GM23338 (cell line): Measurements from ENCODE around the gene KTI12. TPM values are rescaled to one million over a fixed set of nuclear protein-coding genes. Genes with fewer than 3 reads are reported as not detected.

Source experiments
- ATAC-seq: fragments of 200-7000 bp; cut with Tn5 transposase; 3 replicates; pipeline ENCODE4 v1.9.1; 2020
- DNase-seq: peaks from one replicate; pipeline ENCODE4 v3.0.0-alpha.2; 2015; ENCODE audit warnings: low spot score
- H2AFZ ChIP-seq: fragments of 200-600 bp; sonication (generic); 2 replicates; pipeline ENCODE4 v1.8.0; 2016; ENCODE audit warnings: antibody characterized with exemption, mild to moderate bottlenecking, moderate library complexity
- H3F3A ChIP-seq: fragments of 200-600 bp; sonication (generic); replicated peaks from 2 replicates; pipeline ENCODE4 v1.8.0; 2017; ENCODE audit warnings: antibody characterized with exemption, mixed run types, low read depth
- H3K27ac ChIP-seq: fragments of 200-600 bp; sonication (generic); 2 replicates; pipeline ENCODE4 v1.6.1; 2016; ENCODE audit warnings: low read depth
- H3K27me3 ChIP-seq: fragments of 200-600 bp; sonication (generic); 2 replicates; pipeline ENCODE4 v1.8.0; 2016; ENCODE audit warnings: mild to moderate bottlenecking, mixed run types, moderate library complexity; ENCODE audit not compliant: insufficient read depth
- H3K36me3 ChIP-seq: fragments of 200-600 bp; sonication (generic); 2 replicates; pipeline ENCODE4 v1.8.0; 2016; ENCODE audit warnings: mild to moderate bottlenecking; ENCODE audit not compliant: insufficient read depth
- H3K4me1 ChIP-seq: fragments of 200-600 bp; sonication (generic); 2 replicates; pipeline ENCODE4 v1.8.0; 2016; ENCODE audit warnings: mild to moderate bottlenecking, moderate library complexity; ENCODE audit not compliant: insufficient read depth
- H3K4me2 ChIP-seq: fragments of 200-600 bp; sonication (generic); 2 replicates; pipeline ENCODE4 v1.7.1; 2017; ENCODE audit warnings: mixed run types
- H3K4me3 ChIP-seq: fragments of 200-600 bp; sonication (generic); 2 replicates; pipeline ENCODE4 v1.6.1; 2016; ENCODE audit warnings: mixed run types
- H3K79me2 ChIP-seq: fragments of 200-600 bp; sonication (generic); replicated peaks from 2 replicates; pipeline ENCODE4 v1.8.0; 2017; ENCODE audit warnings: mild to moderate bottlenecking; ENCODE audit not compliant: insufficient read depth
- H3K9me2 ChIP-seq: fragments of 200-600 bp; sonication (generic); 2 replicates; pipeline ENCODE4 v1.8.0; 2017; ENCODE audit not compliant: insufficient read depth
- H4K20me1 ChIP-seq: fragments of 200-600 bp; sonication (generic); replicated peaks from 2 replicates; pipeline ENCODE4 v1.8.0; 2017; ENCODE audit warnings: mild to moderate bottlenecking; ENCODE audit not compliant: insufficient read depth
- H3K27ac Mint-ChIP-seq: 2 replicates; pipeline ENCODE4 v1.8.0; 2020; ENCODE audit warnings: inconsistent platforms, mild to moderate bottlenecking, moderate library complexity, mixed read lengths
- H3K27me3 Mint-ChIP-seq: 3 replicates; pipeline ENCODE4 v1.8.0; 2022; ENCODE audit warnings: low read depth, mild to moderate bottlenecking, moderate library complexity, mixed read lengths, inconsistent platforms; ENCODE audit not compliant: insufficient read depth, poor library complexity
- H3K36me3 Mint-ChIP-seq: 3 replicates; pipeline ENCODE4 v1.8.0; 2021; ENCODE audit warnings: low read depth, mild to moderate bottlenecking, inconsistent platforms, moderate library complexity, mixed read lengths
- H3K4me1 Mint-ChIP-seq: 3 replicates; pipeline ENCODE4 v1.8.0; 2020; ENCODE audit warnings: mild to moderate bottlenecking, inconsistent platforms, mixed read lengths
- H3K4me3 Mint-ChIP-seq: 3 replicates; pipeline ENCODE4 v1.8.0; 2021; ENCODE audit warnings: moderate library complexity, mild to moderate bottlenecking, inconsistent platforms, mixed read lengths
- H3K9me3 Mint-ChIP-seq: 3 replicates; pipeline ENCODE4 v1.8.0; 2020; ENCODE audit warnings: moderate library complexity, mild to moderate bottlenecking, inconsistent platforms, mixed read lengths
- CREB1 ChIP-seq: fragments of 250-450 bp; sonication (Bioruptor Pico); IDR thresholded peaks from 2 replicates; pipeline ENCODE4 v1.5.0; 2020; ENCODE audit warnings: low read depth, mild to moderate bottlenecking, moderate library complexity
- JUNB ChIP-seq: IDR thresholded peaks from one replicate; pipeline ENCODE4 v1.6.1; 2016; ENCODE audit warnings: antibody characterized with exemption; ENCODE audit not compliant: unreplicated experiment
- NANOG ChIP-seq: IDR thresholded peaks from 2 replicates; pipeline ENCODE4 v1.6.1; 2016; ENCODE audit warnings: antibody characterized with exemption, borderline replicate concordance
- POLR2AphosphoS5 ChIP-seq: IDR thresholded peaks from 2 replicates; pipeline ENCODE4 v1.6.1; 2016; ENCODE audit warnings: antibody characterized with exemption, low read depth
- ZNF114 ChIP-seq: fragments of 250-450 bp; sonication (Bioruptor Pico); IDR thresholded peaks from 2 replicates; pipeline ENCODE4 v1.5.0; 2020; ENCODE audit warnings: mild to moderate bottlenecking, moderate library complexity
- ZNF331 ChIP-seq: fragments of 250-450 bp; sonication (Bioruptor Pico); IDR thresholded peaks from 2 replicates; pipeline ENCODE4 v1.5.0; 2020; ENCODE audit warnings: low read depth, mild to moderate bottlenecking, moderate library complexity
- polyA plus RNA-seq: library from polyadenylated mRNA; unstranded; fragments of >200 nt; fragmentation: Nextera tagmentation; extraction: Ambion mirVana; gene quantifications from 2 replicates; pipeline ENCODE4 v1.2.1, GENCODE V29; 2016
- total RNA-seq: library from RNA; depleted of rRNA; stranded (reverse); fragments of >200 nt; shearing (Covaris generic); gene quantifications from 2 replicates; pipeline ENCODE4 v1.2.3, GENCODE V29; 2014
- TF ChIP-seq, protein P1 (sequence below): IDR thresholded peaks from 2 replicates; pipeline ENCODE4 v1.6.1; 2016; ENCODE audit warnings: antibody characterized with exemption
- TF ChIP-seq, protein P2 (sequence below), 2 experiments: fragments of 200-600 bp in 1 of 2; sonication (generic) in 1 of 2; conservative IDR thresholded peaks; 2 replicates each; pipeline versions ENCODE4 v1.5.1 to v1.6.1; 2016 to 2017; ENCODE audit warnings: antibody characterized with exemption in 2 of 2, low read depth in 2 of 2, mild to moderate bottlenecking in 2 of 2, moderate library complexity in 1 of 2

The KTI12 gene
- total and polyA plus RNA-seq, 2 experiments from 2014 or later, result 8.7 to 13.0 TPM

- peak within 1 kb of the TSS; percentile 86 for H3K4me2 ChIP-seq
Observed at GRCh38 chr1:52055066-52055865, 21.7 kb upstream of the KTI12 start, which contains the start of gene TXNDC12. Gene TXNDC12 (minus strand): TSS chr1:52055191. CDS start chr1:52055096, 95 bp downstream.

GRCh38 chr1:52054496-52055065 is 21.0 kb upstream of the KTI12 start:
- ATAC-seq (no peak), DNase-seq (peak; percentile 26)
- Histone ChIP-seq H2AFZ (peak overlapping the region; percentile 67; the same call in 1 of the 2 replicates), H3K9me2 (no peaks in the 10 kb centered on the region), H4K20me1 (peaks cover 10% of the 10 kb centered on the region; the same call in 1 of the 2 replicates), H3K36me3 (no peaks in the 10 kb centered on the region; the same call in 1 of the 2 replicates), H3K79me2 (peaks cover 84% of the 10 kb centered on the region), H3K4me3 (peak overlapping the region; percentile 83), H3K27me3 (no peaks in the 10 kb centered on the region), H3K27ac (peak overlapping the region; percentile 99), H3K4me2 (peak overlapping the region; percentile 86), H3F3A (no peaks in the 10 kb centered on the region; the same call in 1 of the 2 replicates), H3K4me1 (peaks cover 20% of the 10 kb centered on the region)
- Mint-ChIP-seq H3K27me3 (peaks cover 8% of the 10 kb centered on the region), H3K27ac (peak overlapping the region; percentile 100), H3K9me3 (no peaks in the 10 kb centered on the region), H3K4me3 (peak overlapping the region; percentile 98), H3K4me1 (peaks cover 24% of the 10 kb centered on the region), H3K36me3 (peaks cover 37% of the 10 kb centered on the region)
- TF ChIP-seq JUNB (no peak), ZNF331 (CRISPR knock-in tag) (no peak)

More at GRCh38 chr1:52055066-52055865, 21.7 kb upstream of the KTI12 start, which contains the start of gene TXNDC12:
- Histone ChIP-seq H3F3A (no peaks in the 10 kb centered on the region; the same call in 1 of the 2 replicates), H3K79me2 (peaks cover 85% of the 10 kb centered on the region), H3K27me3 (no peaks in the 10 kb centered on the region), H2AFZ (peak within 1 kb of the TSS; percentile 67; the same call in 1 of the 2 replicates), H3K9me2 (no peaks in the 10 kb centered on the region), H3K4me1 (peaks cover 20% of the 10 kb centered on the region), H4K20me1 (0 out of 2 replicates have a peak, but pooled peaks cover 13% of the 10 kb centered on the region), H3K4me3 (peak within 1 kb of the TSS; percentile 83), H3K36me3 (peaks cover 5% of the 10 kb centered on the region), H3K27ac (peak within 1 kb of the TSS; percentile 99)
- no peaks in the 10 kb centered on the region for H3K9me3 Mint-ChIP-seq
- peak within 1 kb of the TSS; percentile 100 for H3K27ac Mint-ChIP-seq
- DNase-seq, result peak; percentile 96
- peak within 1 kb of the TSS; percentile 98 for H3K4me3 Mint-ChIP-seq
- H3K27me3 Mint-ChIP-seq, result peaks cover 8% of the 10 kb centered on the region
- peak; percentile 80 for ATAC-seq
- TF ChIP-seq, protein P1, sequence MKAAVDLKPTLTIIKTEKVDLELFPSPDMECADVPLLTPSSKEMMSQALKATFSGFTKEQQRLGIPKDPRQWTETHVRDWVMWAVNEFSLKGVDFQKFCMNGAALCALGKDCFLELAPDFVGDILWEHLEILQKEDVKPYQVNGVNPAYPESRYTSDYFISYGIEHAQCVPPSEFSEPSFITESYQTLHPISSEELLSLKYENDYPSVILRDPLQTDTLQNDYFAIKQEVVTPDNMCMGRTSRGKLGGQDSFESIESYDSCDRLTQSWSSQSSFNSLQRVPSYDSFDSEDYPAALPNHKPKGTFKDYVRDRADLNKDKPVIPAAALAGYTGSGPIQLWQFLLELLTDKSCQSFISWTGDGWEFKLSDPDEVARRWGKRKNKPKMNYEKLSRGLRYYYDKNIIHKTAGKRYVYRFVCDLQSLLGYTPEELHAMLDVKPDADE, result peak; percentile 65
- TF ChIP-seq JUNB, result no peak
- TF ChIP-seq POLR2AphosphoS5, result peak; percentile 91
- peak; percentile 77 for TF ChIP-seq CREB1 (CRISPR knock-in tag)
- H3K4me1 Mint-ChIP-seq, result peaks cover 24% of the 10 kb centered on the region
- H3K36me3 Mint-ChIP-seq, result peaks cover 44% of the 10 kb centered on the region

DNA sequence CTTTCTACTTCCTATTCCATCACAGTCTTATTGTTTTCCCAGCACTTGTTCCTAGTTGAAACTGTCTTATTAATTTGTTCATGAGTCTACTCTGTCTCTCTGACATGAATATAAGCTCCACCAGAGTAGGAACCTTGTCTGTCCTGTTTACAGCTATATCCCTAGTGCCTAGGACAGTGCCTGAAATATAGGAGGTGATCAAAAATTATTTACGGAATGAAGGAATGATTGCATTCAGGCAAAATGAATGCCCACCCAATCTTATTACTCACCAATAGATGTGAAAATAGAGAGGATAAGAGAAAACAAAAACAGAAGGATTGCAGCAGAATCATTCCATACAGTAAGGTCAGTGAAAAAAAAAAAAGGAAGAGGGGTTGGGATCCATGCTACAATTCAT is 20.3 kb upstream of the KTI12 start:
- Mint-ChIP-seq H3K4me1 (peaks cover 21% of the 10 kb centered on the region), H3K9me3 (no peaks in the 10 kb centered on the region), H3K36me3 (peaks cover 33% of the 10 kb centered on the region), H3K27me3 (peaks cover 8% of the 10 kb centered on the region), H3K27ac (no peak overlapping the region; the same call in 1 of the 2 replicates), H3K4me3 (peak overlapping the region; percentile 98)
- H3K79me2 ChIP-seq, result peaks cover 84% of the 10 kb centered on the region
- H4K20me1 ChIP-seq, result peaks cover 10% of the 10 kb centered on the region; the same call in 1 of the 2 replicates
- no peaks in the 10 kb centered on the region for H3K27me3 ChIP-seq
- no peak overlapping the region for H3K27ac ChIP-seq
- no peak overlapping the region for H2AFZ ChIP-seq
- peaks cover 20% of the 10 kb centered on the region for H3K4me1 ChIP-seq
- no peaks in the 10 kb centered on the region for H3K9me2 ChIP-seq
- ATAC-seq, result no peak
- H3K4me3 ChIP-seq, result peak overlapping the region; percentile 83
- peak overlapping the region; percentile 86 for H3K4me2 ChIP-seq
- no peak for DNase-seq
- no peaks in the 10 kb centered on the region; the same call in 1 of the 2 replicates for H3F3A ChIP-seq
- H3K36me3 ChIP-seq, result no peaks in the 10 kb centered on the region; the same call in 1 of the 2 replicates
- TF ChIP-seq NANOG (no peak), ZNF114 (no peak), JUNB (no peak)
- TF ChIP-seq, protein P2, sequence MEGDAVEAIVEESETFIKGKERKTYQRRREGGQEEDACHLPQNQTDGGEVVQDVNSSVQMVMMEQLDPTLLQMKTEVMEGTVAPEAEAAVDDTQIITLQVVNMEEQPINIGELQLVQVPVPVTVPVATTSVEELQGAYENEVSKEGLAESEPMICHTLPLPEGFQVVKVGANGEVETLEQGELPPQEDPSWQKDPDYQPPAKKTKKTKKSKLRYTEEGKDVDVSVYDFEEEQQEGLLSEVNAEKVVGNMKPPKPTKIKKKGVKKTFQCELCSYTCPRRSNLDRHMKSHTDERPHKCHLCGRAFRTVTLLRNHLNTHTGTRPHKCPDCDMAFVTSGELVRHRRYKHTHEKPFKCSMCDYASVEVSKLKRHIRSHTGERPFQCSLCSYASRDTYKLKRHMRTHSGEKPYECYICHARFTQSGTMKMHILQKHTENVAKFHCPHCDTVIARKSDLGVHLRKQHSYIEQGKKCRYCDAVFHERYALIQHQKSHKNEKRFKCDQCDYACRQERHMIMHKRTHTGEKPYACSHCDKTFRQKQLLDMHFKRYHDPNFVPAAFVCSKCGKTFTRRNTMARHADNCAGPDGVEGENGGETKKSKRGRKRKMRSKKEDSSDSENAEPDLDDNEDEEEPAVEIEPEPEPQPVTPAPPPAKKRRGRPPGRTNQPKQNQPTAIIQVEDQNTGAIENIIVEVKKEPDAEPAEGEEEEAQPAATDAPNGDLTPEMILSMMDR (conservative IDR thresholded peaks at IDR 0.05; ENCODE audit: low read depth in 2 of 2), result no peak
